Liver (tissue), 3 donors: ENCODE data around the gene FAM124A.

ENCODE experiments used
- ATF3 ChIP-seq: IDR thresholded peaks from 2 replicates; pipeline ENCODE4 v1.6.1; 2016; ENCODE audit warnings: antibody characterized with exemption
- FOXA1 ChIP-seq: IDR thresholded peaks from 2 replicates; pipeline ENCODE4 v1.6.1; 2016; ENCODE audit warnings: antibody characterized with exemption
- GABPA ChIP-seq, 2 donors: IDR thresholded peaks in 1 of 2; conservative IDR thresholded peaks in 1 of 2; 2 replicates each; pipeline ENCODE4 v1.6.1; 2016; ENCODE audit warnings: antibody characterized with exemption in 2 of 2, mild to moderate bottlenecking in 1 of 2, moderate library complexity in 1 of 2
- JUND ChIP-seq, 2 donors: IDR thresholded peaks; 2 replicates each; pipeline ENCODE4 v1.6.1; 2016; ENCODE audit warnings: antibody characterized with exemption in 2 of 2
- RAD21 ChIP-seq, 2 donors: IDR thresholded peaks; 2 replicates each; pipeline ENCODE4 v1.6.1; 2016; ENCODE audit warnings: antibody characterized with exemption in 2 of 2, mild to moderate bottlenecking in 2 of 2
- SP1 ChIP-seq: IDR thresholded peaks from 2 replicates; pipeline ENCODE4 v1.6.1; 2018; ENCODE audit warnings: antibody characterized with exemption, mild to moderate bottlenecking
- TAF1 ChIP-seq: conservative IDR thresholded peaks from 2 replicates; pipeline ENCODE4 v1.6.1; 2016; ENCODE audit warnings: antibody characterized with exemption, mild to moderate bottlenecking
- TF ChIP-seq, protein P1 (sequence below): fragments of 150-350 bp; IDR thresholded peaks from 2 replicates; pipeline ENCODE4 v1.5.1; 2017; ENCODE audit warnings: improper control_type of control experiment, low read depth, low read length; ENCODE audit not compliant: missing input control
- TF ChIP-seq, protein P2 (sequence below): IDR thresholded peaks from 2 replicates; pipeline ENCODE4 v1.6.1; 2016; ENCODE audit warnings: antibody characterized with exemption
- donor health status: healthy.
- donor health status: healthy.

- TF ChIP-seq, protein P1, sequence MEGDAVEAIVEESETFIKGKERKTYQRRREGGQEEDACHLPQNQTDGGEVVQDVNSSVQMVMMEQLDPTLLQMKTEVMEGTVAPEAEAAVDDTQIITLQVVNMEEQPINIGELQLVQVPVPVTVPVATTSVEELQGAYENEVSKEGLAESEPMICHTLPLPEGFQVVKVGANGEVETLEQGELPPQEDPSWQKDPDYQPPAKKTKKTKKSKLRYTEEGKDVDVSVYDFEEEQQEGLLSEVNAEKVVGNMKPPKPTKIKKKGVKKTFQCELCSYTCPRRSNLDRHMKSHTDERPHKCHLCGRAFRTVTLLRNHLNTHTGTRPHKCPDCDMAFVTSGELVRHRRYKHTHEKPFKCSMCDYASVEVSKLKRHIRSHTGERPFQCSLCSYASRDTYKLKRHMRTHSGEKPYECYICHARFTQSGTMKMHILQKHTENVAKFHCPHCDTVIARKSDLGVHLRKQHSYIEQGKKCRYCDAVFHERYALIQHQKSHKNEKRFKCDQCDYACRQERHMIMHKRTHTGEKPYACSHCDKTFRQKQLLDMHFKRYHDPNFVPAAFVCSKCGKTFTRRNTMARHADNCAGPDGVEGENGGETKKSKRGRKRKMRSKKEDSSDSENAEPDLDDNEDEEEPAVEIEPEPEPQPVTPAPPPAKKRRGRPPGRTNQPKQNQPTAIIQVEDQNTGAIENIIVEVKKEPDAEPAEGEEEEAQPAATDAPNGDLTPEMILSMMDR: no peak
- TF ChIP-seq GABPA (IDR thresholded peaks at IDR 0.05 in 1 of 2, conservative IDR thresholded peaks at IDR 0.05 in 1 of 2) (no peak), SP1 (no peak), JUND (IDR thresholded peaks at IDR 0.05) (no peak), TAF1 (no peak), FOXA1 (no peak), ATF3 (no peak), RAD21 (IDR thresholded peaks at IDR 0.05) (no peak)
- TF ChIP-seq, protein P2, sequence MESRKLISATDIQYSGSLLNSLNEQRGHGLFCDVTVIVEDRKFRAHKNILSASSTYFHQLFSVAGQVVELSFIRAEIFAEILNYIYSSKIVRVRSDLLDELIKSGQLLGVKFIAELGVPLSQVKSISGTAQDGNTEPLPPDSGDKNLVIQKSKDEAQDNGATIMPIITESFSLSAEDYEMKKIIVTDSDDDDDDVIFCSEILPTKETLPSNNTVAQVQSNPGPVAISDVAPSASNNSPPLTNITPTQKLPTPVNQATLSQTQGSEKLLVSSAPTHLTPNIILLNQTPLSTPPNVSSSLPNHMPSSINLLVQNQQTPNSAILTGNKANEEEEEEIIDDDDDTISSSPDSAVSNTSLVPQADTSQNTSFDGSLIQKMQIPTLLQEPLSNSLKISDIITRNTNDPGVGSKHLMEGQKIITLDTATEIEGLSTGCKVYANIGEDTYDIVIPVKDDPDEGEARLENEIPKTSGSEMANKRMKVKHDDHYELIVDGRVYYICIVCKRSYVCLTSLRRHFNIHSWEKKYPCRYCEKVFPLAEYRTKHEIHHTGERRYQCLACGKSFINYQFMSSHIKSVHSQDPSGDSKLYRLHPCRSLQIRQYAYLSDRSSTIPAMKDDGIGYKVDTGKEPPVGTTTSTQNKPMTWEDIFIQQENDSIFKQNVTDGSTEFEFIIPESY: no peak
Observed at GRCh38 chr13:51332566-51333361, 110.6 kb downstream of the FAM124A start.
